HepG2 (cell line): ENCODE data around the gene KISS1. TPM values are rescaled to one million over a fixed set of nuclear protein-coding genes. Genes with fewer than 3 reads are reported as not detected.

Source experiments
- CCDC6 ChIP-seq: sonication (generic); formaldehyde crosslinking; IDR thresholded peaks from 2 replicates; pipeline ENCODE4 v1.8.1; 2022; ENCODE audit warnings: mild to moderate bottlenecking, missing genetic modification reagents, moderate library complexity
- CENPBD1 ChIP-seq: sonication (generic); formaldehyde crosslinking; IDR thresholded peaks from 2 replicates; pipeline ENCODE4 v1.8.0; 2022; ENCODE audit warnings: missing genetic modification reagents, low read depth, mild to moderate bottlenecking, borderline replicate concordance
- ETV5 ChIP-seq: IDR thresholded peaks from 2 replicates; pipeline ENCODE4 v1.6.1; 2018; ENCODE audit warnings: missing biosample characterization, missing genetic modification reagents, inconsistent platforms, borderline replicate concordance
- GZF1 ChIP-seq: sonication (generic); formaldehyde crosslinking; IDR thresholded peaks from 2 replicates; pipeline ENCODE4 v1.5.1; 2020; ENCODE audit warnings: mild to moderate bottlenecking, missing genetic modification reagents
- HMGXB3 ChIP-seq: sonication (generic); formaldehyde crosslinking; IDR thresholded peaks from 2 replicates; pipeline ENCODE4 v1.4.0; 2020; ENCODE audit warnings: missing genetic modification reagents, borderline replicate concordance
- IRF1 ChIP-seq: sonication (generic); formaldehyde crosslinking; IDR thresholded peaks from 2 replicates; pipeline ENCODE4 v1.4.0; 2020; ENCODE audit warnings: low read depth, mild to moderate bottlenecking, missing genetic modification reagents
- MZF1 ChIP-seq: sonication (generic); formaldehyde crosslinking; IDR thresholded peaks from 2 replicates; pipeline ENCODE4 v1.8.1; 2023; ENCODE audit warnings: mild to moderate bottlenecking, missing genetic modification reagents, borderline replicate concordance
- REL ChIP-seq: sonication (generic); formaldehyde crosslinking; conservative IDR thresholded peaks from 2 replicates; pipeline ENCODE4 v1.8.0; 2022; ENCODE audit warnings: mild to moderate bottlenecking, missing genetic modification reagents, moderate library complexity
- SSRP1 ChIP-seq: IDR thresholded peaks from 2 replicates; pipeline ENCODE4 v1.6.1; 2016; ENCODE audit warnings: control low read depth
- ZBTB26 ChIP-seq: IDR thresholded peaks from 2 replicates; pipeline ENCODE4 v1.6.1; 2016; ENCODE audit warnings: missing compliant biosample characterization, missing genetic modification reagents, borderline replicate concordance
- ZBTB42 ChIP-seq: sonication (generic); formaldehyde crosslinking; IDR thresholded peaks from 2 replicates; pipeline ENCODE4 v1.5.0; 2020; ENCODE audit warnings: mild to moderate bottlenecking, missing genetic modification reagents
- ZNF235 ChIP-seq: sonication (generic); formaldehyde crosslinking; IDR thresholded peaks from 2 replicates; pipeline ENCODE4 v1.8.1; 2023; ENCODE audit warnings: mild to moderate bottlenecking, missing genetic modification reagents, borderline replicate concordance
- ZNF326 ChIP-seq: sonication (generic); formaldehyde crosslinking; IDR thresholded peaks from 2 replicates; pipeline ENCODE4 v1.4.0; 2020; ENCODE audit warnings: missing genetic modification reagents, borderline replicate concordance
- ZNF574 ChIP-seq: sonication (generic); formaldehyde crosslinking; IDR thresholded peaks from 2 replicates; pipeline ENCODE4 v1.4.0; 2020; ENCODE audit warnings: missing genetic modification reagents
- ZNF670 ChIP-seq: sonication (generic); formaldehyde crosslinking; IDR thresholded peaks from 2 replicates; pipeline ENCODE4 v1.8.0; 2022; ENCODE audit warnings: mild to moderate bottlenecking, missing genetic modification reagents, borderline replicate concordance
- polyA plus RNA-seq, 8 experiments: library from polyadenylated mRNA; depleted of rRNA in 3 of 8; stranded (reverse) in 7 of 8; unstranded in 1 of 8; fragments of >200 nt; fragmentation: Illumina TruSeq in 4 of 8; extraction: Trizol in 4 of 8; gene quantifications; 2 replicates each; pipeline versions ENCODE4 v1.2.1 to v1.2.3, GENCODE V29; 2011 to 2016; ENCODE audit warnings: low read depth in 4 of 8, missing spikeins in 1 of 8, mixed read lengths in 1 of 8; ENCODE audit not compliant: insufficient read depth in 1 of 8
- total RNA-seq, 5 experiments: library from RNA; depleted of rRNA; stranded (reverse); fragments of >200 nt; fragmentation: Illumina TruSeq; extraction: Trizol; gene quantifications; 2 replicates each; pipeline ENCODE4 v1.2.3, GENCODE V29; 2016; ENCODE audit warnings: low read depth in 1 of 5

The KISS1 gene
- total and polyA plus RNA-seq, 2 of the 13 experiments (the other 11 are each of a cell fraction or from before 2014, with no cell fraction given), result 0.24 to 0.80 TPM

- TF ChIP-seq ZBTB42 (CRISPR knock-in tag) (no peak), CENPBD1 (CRISPR knock-in tag) (peak; percentile 86; the same call in 1 of the 2 replicates), ZNF670 (no peak; the same call in 1 of the 2 replicates), ZNF574 (CRISPR knock-in tag) (peak; percentile 78), REL (CRISPR knock-in tag) (no peak), IRF1 (CRISPR knock-in tag) (no peak), CCDC6 (CRISPR knock-in tag) (peak; percentile 93; the same call in 1 of the 2 replicates), ZNF235 (CRISPR knock-in tag) (peak; percentile 88; the same call in 1 of the 2 replicates), GZF1 (CRISPR knock-in tag) (no peak), HMGXB3 (CRISPR knock-in tag) (0 out of 2 replicates have a peak, but pooled peaks have one; percentile 39), ETV5 (CRISPR knock-in tag) (peak; percentile 82), ZNF326 (no peak), SSRP1 (0 out of 2 replicates have a peak, but pooled peaks have one; percentile 0), ZBTB26 (0 out of 2 replicates have a peak, but pooled peaks have one; percentile 20), MZF1 (CRISPR knock-in tag) (no peak)
Observed at GRCh38 chr1:204213668-204214662, 17.7 kb upstream of the KISS1 start, which contains the start of gene GOLT1A (continued).
